H1 (cell line): ENCODE data around the gene CPTP. TPM values are rescaled to one million over a fixed set of nuclear protein-coding genes. Genes with fewer than 3 reads are reported as not detected.

Source experiments
- CTCF ChIA-PET: fragments of 300-600 bp; sonication (Branson Sonifier 250); formaldehyde crosslinking; loops from one replicate; lab custom pipeline; 2021; ENCODE audit not compliant: partially characterized antibody; lab: Charles Lee
- POLR2A ChIA-PET: fragments of 300-600 bp; sonication (Branson Sonifier 250); formaldehyde crosslinking; loops from one replicate; lab custom pipeline; 2021; ENCODE audit warnings: inconsistent platforms; ENCODE audit not compliant: partially characterized antibody; lab: Charles Lee
- DNase-seq, 2 experiments: peaks; one replicate each; pipeline versions ENCODE4 v3.0.0 to v3.0.0-alpha.2; 2010 to 2022; ENCODE audit warnings: low spot score in 2 of 2, low read depth in 1 of 2, mixed read lengths in 1 of 2
- FAIRE-seq: peaks from 2 replicates; lab custom pipeline; 2011; peaks lifted over from hg19 to GRCh38; lab: Jason Lieb, UNC
- H2AFZ ChIP-seq: 2 replicates; pipeline ENCODE4 v1.8.1; 2012; ENCODE audit warnings: low read length, inconsistent platforms
- H2AK5ac ChIP-seq: 2 replicates; pipeline ENCODE4 v1.6.1; 2013; ENCODE audit warnings: low read depth, low read length
- H2BK120ac ChIP-seq: replicated peaks from 2 replicates; pipeline ENCODE3; 2013; ENCODE audit warnings: low read depth, low read length, inconsistent platforms
- H2BK12ac ChIP-seq: 2 replicates; pipeline ENCODE4 v1.6.1; 2013; ENCODE audit warnings: low read depth, low read length
- H2BK15ac ChIP-seq: 2 replicates; pipeline ENCODE4 v1.6.1; 2013; ENCODE audit warnings: low read length
- H2BK20ac ChIP-seq: 2 replicates; pipeline ENCODE4 v1.6.1; 2013; ENCODE audit warnings: low read length
- H2BK5ac ChIP-seq: 2 replicates; pipeline ENCODE4 v1.6.1; 2013; ENCODE audit warnings: low read depth, low read length
- H3K14ac ChIP-seq: 2 replicates; pipeline ENCODE4 v1.6.1; 2013; ENCODE audit warnings: inconsistent platforms; ENCODE audit not compliant: insufficient read length
- H3K18ac ChIP-seq: 2 replicates; pipeline ENCODE4 v1.6.1; 2013; ENCODE audit warnings: low read length; ENCODE audit errors: extremely low read depth
- H3K23ac ChIP-seq: 2 replicates; pipeline ENCODE4 v1.6.1; 2013; ENCODE audit warnings: inconsistent platforms; ENCODE audit not compliant: insufficient read length
- H3K23me2 ChIP-seq: 2 replicates; pipeline ENCODE4 v1.6.1; 2013; ENCODE audit warnings: low read depth, low read length
- H3K27ac ChIP-seq: 2 replicates; pipeline ENCODE4 v1.6.1; 2011; ENCODE audit warnings: low read depth, low read length, inconsistent platforms
- H3K27me3 ChIP-seq, 4 experiments: replicated peaks in 1 of 4; 1 replicate in 1 of 4; 2 replicates in 3 of 4; pipeline versions ENCODE4 v1.6.1 to v1.8.1; 2011 to 2013; ENCODE audit warnings: low read length in 3 of 4, mild to moderate bottlenecking in 3 of 4, inconsistent platforms in 2 of 4, mixed read lengths in 2 of 4, moderate library complexity in 1 of 4; ENCODE audit not compliant: control insufficient read depth in 3 of 4, insufficient read depth in 3 of 4; ENCODE audit errors: extremely low read depth in 1 of 4
- H3K36me3 ChIP-seq, 4 experiments: 2 replicates each; pipeline versions ENCODE4 v1.6.1 to v1.8.1; 2011 to 2013; ENCODE audit warnings: mild to moderate bottlenecking in 4 of 4, low read length in 3 of 4, moderate library complexity in 2 of 4, control low read depth in 1 of 4, inconsistent platforms in 1 of 4; ENCODE audit not compliant: insufficient read depth in 4 of 4, control insufficient read depth in 2 of 4
- H3K4ac ChIP-seq: replicated peaks from 2 replicates; pipeline ENCODE3; 2013; ENCODE audit warnings: low read length, low read depth, mixed read lengths, inconsistent platforms; ENCODE audit not compliant: insufficient read length
- H3K4me1 ChIP-seq, 4 experiments: replicated peaks in 1 of 4; 1 replicate in 1 of 4; 2 replicates in 3 of 4; pipeline versions ENCODE4 v1.6.1 to v1.8.1; 2011 to 2013; ENCODE audit warnings: low read length in 3 of 4, inconsistent platforms in 2 of 4, mixed read lengths in 1 of 4; ENCODE audit not compliant: insufficient read depth in 4 of 4, control insufficient read depth in 3 of 4
- H3K4me2 ChIP-seq, 2 experiments: 2 replicates each; pipeline versions ENCODE4 v1.6.1 to v1.8.1; 2011 to 2013; ENCODE audit warnings: low read depth in 2 of 2, low read length in 2 of 2, control low read depth in 1 of 2, inconsistent platforms in 1 of 2, mild to moderate bottlenecking in 1 of 2; ENCODE audit not compliant: insufficient read depth in 1 of 2
- H3K4me3 ChIP-seq, 4 experiments: fragments of 200-600, 300-600 bp in 1 of 4; sonication (generic), shearing (Covaris generic), sonication (Bioruptor Twin) in 1 of 4; 2 replicates each; pipeline versions ENCODE4 v1.5.1 to v1.8.1; 2011 to 2016; ENCODE audit warnings: low read length in 4 of 4, low read depth in 3 of 4, control low read depth in 2 of 4, inconsistent platforms in 2 of 4, mild to moderate bottlenecking in 2 of 4, mixed read lengths in 1 of 4, moderate library complexity in 1 of 4; ENCODE audit not compliant: insufficient read depth in 2 of 4; ENCODE audit errors: extremely low read depth in 1 of 4
- H3K56ac ChIP-seq: replicated peaks from 2 replicates; pipeline ENCODE3; 2013; ENCODE audit warnings: low read depth, mild to moderate bottlenecking, mixed read lengths, low read length, inconsistent platforms; ENCODE audit not compliant: insufficient read length
- H3K79me1 ChIP-seq: 2 replicates; pipeline ENCODE4 v1.6.1; 2013; ENCODE audit warnings: low read depth, low read length, control low read depth
- H3K79me2 ChIP-seq, 2 experiments: 2 replicates each; pipeline versions ENCODE4 v1.6.1 to v1.8.1; 2012 to 2013; ENCODE audit warnings: low read length in 2 of 2, mild to moderate bottlenecking in 2 of 2, inconsistent platforms in 1 of 2; ENCODE audit not compliant: insufficient read depth in 2 of 2, control insufficient read depth in 1 of 2
- H3K9ac ChIP-seq, 4 experiments: replicated peaks in 1 of 4; 1 replicate in 1 of 4; 2 replicates in 3 of 4; pipeline versions ENCODE4 v1.6.1 to v1.8.1; 2011 to 2013; ENCODE audit warnings: low read depth in 3 of 4, low read length in 3 of 4, control low read depth in 2 of 4, mild to moderate bottlenecking in 2 of 4, moderate library complexity in 2 of 4, inconsistent platforms in 1 of 4; ENCODE audit errors: extremely low read depth in 1 of 4
- H3K9me3 ChIP-seq, 2 experiments: 2 replicates each; pipeline versions ENCODE4 v1.6.1 to v1.8.1; 2012 to 2013; ENCODE audit warnings: mild to moderate bottlenecking in 2 of 2, moderate library complexity in 2 of 2, control low read depth in 1 of 2, inconsistent platforms in 1 of 2, low read depth in 1 of 2, low read length in 1 of 2, mixed read lengths in 1 of 2; ENCODE audit not compliant: insufficient read depth in 2 of 2
- H4K20me1 ChIP-seq, 2 experiments: replicated peaks in 1 of 2; 2 replicates each; pipeline versions ENCODE3 to v1.8.1; 2011 to 2013; ENCODE audit warnings: inconsistent platforms in 2 of 2, low read length in 2 of 2, mild to moderate bottlenecking in 1 of 2; ENCODE audit not compliant: insufficient read depth in 2 of 2, control insufficient read depth in 1 of 2
- H4K5ac ChIP-seq: 2 replicates; pipeline ENCODE4 v1.6.1; 2013; ENCODE audit warnings: low read length, low read depth, mixed read lengths, inconsistent platforms; ENCODE audit not compliant: insufficient read length
- H4K8ac ChIP-seq: 2 replicates; pipeline ENCODE4 v1.8.0; 2013; ENCODE audit warnings: mild to moderate bottlenecking, moderate library complexity, low read length, inconsistent platforms; ENCODE audit not compliant: insufficient read depth; ENCODE audit errors: extremely low read depth
- H4K91ac ChIP-seq: replicated peaks from 2 replicates; pipeline ENCODE3; 2013; ENCODE audit warnings: low read length, mixed read lengths, inconsistent platforms; ENCODE audit not compliant: insufficient read length
- BRCA1 ChIP-seq: IDR thresholded peaks from 2 replicates; pipeline ENCODE4 v1.6.1; 2012; ENCODE audit warnings: low read depth, low read length, improper control_type of control experiment
- CEBPB ChIP-seq: IDR thresholded peaks from 2 replicates; pipeline ENCODE4 v1.6.1; 2012; ENCODE audit warnings: low read depth, low read length
- CHD1 ChIP-seq: IDR thresholded peaks from 2 replicates; pipeline ENCODE4 v1.6.1; 2012; ENCODE audit warnings: low read depth, low read length, improper control_type of control experiment
- CREB1 ChIP-seq: IDR thresholded peaks from 2 replicates; pipeline ENCODE4 v1.6.1; 2012; ENCODE audit warnings: inconsistent platforms
- CTBP2 ChIP-seq: IDR thresholded peaks from 2 replicates; pipeline ENCODE4 v1.7.0; 2011; ENCODE audit warnings: borderline replicate concordance, mild to moderate bottlenecking, moderate library complexity, mixed read lengths, low read length; ENCODE audit not compliant: insufficient read depth, insufficient read length
- KDM4A ChIP-seq: IDR thresholded peaks from one replicate; pipeline ENCODE4 v1.7.1; 2012; ENCODE audit warnings: low read depth, mild to moderate bottlenecking, moderate library complexity, low read length, inconsistent platforms; ENCODE audit not compliant: severe bottlenecking
- MAFK ChIP-seq: IDR thresholded peaks from 2 replicates; pipeline ENCODE4 v1.6.1; 2012; ENCODE audit warnings: low read depth, mild to moderate bottlenecking, improper control_type of control experiment, low read length
- POLR2AphosphoS5 ChIP-seq: IDR thresholded peaks from 2 replicates; pipeline ENCODE4 v1.6.1; 2011; ENCODE audit warnings: low read depth, low read length
- RFX5 ChIP-seq: IDR thresholded peaks from 2 replicates; pipeline ENCODE4 v1.6.1; 2011; ENCODE audit warnings: low read depth, low read length, improper control_type of control experiment, borderline replicate concordance
- RNF2 ChIP-seq: fragments of 200-900, 300-1000 bp; sonication (generic); IDR thresholded peaks from 2 replicates; pipeline ENCODE4 v1.7.1; 2016; ENCODE audit warnings: borderline replicate concordance, low read depth, mild to moderate bottlenecking, antibody characterized with exemption, low read length; ENCODE audit not compliant: poor library complexity, severe bottlenecking; ENCODE audit errors: missing control alignments
- SP1 ChIP-seq: IDR thresholded peaks from 2 replicates; pipeline ENCODE4 v1.6.1; 2011; ENCODE audit warnings: low read depth, low read length
- SUZ12 ChIP-seq: fragments of 200-600 bp; sonication (generic); IDR thresholded peaks from 2 replicates; pipeline ENCODE4 v1.6.1; 2012; ENCODE audit warnings: mild to moderate bottlenecking, inconsistent platforms, low read length, moderate library complexity, mixed read lengths
- WGBS, 2 experiments: shearing (Covaris generic) in 1 of 2; methylation state at CpG; one replicate each; pipeline versions ENCODE4 v1.1.6 to v1.1.7; 2013 to 2015; ENCODE audit warnings: low lambda C conversion rate in 2 of 2, mixed read lengths in 2 of 2, inconsistent platforms in 1 of 2, low coverage in 1 of 2, missing lambda C conversion rate in 1 of 2; ENCODE audit not compliant: insufficient replicate concordance in 2 of 2, insufficient coverage in 1 of 2, insufficient read length in 1 of 2; ENCODE audit errors: extremely low coverage in 1 of 2, missing lambda C conversion rate in 1 of 2; 5-methylcytosine and 5-hydroxymethylcytosine counted together
- polyA plus RNA-seq, 7 experiments: library from polyadenylated mRNA; depleted of rRNA in 3 of 7; stranded (reverse) in 5 of 7; unstranded in 2 of 7; fragments of >200 nt in 5 of 7; fragments of 200-250 nt in 2 of 7; gene quantifications; 1 replicate in 5 of 7; 2 replicates in 1 of 7; 4 replicates in 1 of 7; pipeline versions ENCODE4 v1.2.1 to v1.2.3, GENCODE V29; 2011 to 2013; ENCODE audit warnings: missing spikeins in 2 of 7, mixed read lengths in 2 of 7
- total RNA-seq: library from RNA; stranded (reverse); fragmentation: NEBNext Ultra II Directional; extraction: Animal tissue kit (Norgen Biotek cat#: 25700); gene quantifications from 2 replicates; pipeline ENCODE4 v1.2.1, GENCODE V29; 2021

Gene CPTP
- total and polyA plus RNA-seq, 2 of the 8 experiments (the other 6 are each of a cell fraction or from before 2014, with no cell fraction given): 8.1 to 10.6 TPM

DNA sequence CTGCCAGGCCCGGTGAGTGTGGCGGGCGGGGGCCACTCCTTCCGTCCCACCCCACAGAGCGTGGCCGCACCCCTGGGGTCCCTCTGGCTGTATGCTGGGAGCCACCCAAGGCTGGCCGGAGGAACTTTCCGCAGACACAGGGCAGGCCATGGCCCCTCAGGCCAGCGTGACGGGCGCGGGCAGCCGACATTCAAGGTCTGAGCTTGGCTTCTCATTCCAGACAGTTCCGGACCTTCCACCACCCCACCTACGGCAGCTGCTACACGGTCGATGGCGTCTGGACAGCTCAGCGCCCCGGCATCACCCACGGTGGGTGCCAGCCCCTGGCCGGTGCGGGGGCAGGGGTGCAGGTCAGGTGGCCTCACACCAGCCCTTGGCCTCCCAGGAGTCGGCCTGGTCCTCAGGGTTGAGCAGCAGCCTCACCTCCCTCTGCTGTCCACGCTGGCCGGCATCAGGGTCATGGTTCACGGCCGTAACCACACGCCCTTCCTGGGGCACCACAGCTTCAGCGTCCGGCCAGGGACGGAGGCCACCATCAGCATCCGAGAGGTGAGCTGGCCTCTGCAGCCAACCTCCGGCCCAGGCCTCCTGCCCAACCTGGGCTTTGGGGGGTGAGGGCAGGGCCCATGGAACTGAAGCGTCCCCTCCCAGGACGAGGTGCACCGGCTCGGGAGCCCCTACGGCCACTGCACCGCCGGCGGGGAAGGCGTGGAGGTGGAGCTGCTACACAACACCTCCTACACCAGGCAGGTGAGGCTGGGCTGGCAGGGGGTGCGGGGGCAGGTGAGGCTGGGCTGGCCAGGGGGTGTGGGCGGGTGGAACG is 37.1 kb upstream of the CPTP start:
- peaks cover 0 to 6% (median under 1%) of the 10 kb centered on the region in 4 experiments; a peak in 2 of 7 replicates for H3K4me1 ChIP-seq
- peak overlapping the region; percentile 68 for H4K8ac ChIP-seq
- H3K56ac ChIP-seq: no peak overlapping the region
- H4K20me1 ChIP-seq: no peaks in the 10 kb centered on the region
- H3K23ac ChIP-seq: no peak overlapping the region
- no peak for FAIRE-seq
- no peaks in the 10 kb centered on the region for H3K36me3 ChIP-seq
- H3K4ac ChIP-seq: no peak overlapping the region
- CTCF ChIA-PET: interaction anchor here (1.2 to 1.5 kb wide), 4 partner anchors 13 to 61 kb away, joined by 3 to 4 read pairs (median 4); no protein-coding TSS in a partner anchor
- H4K5ac ChIP-seq: no peak overlapping the region
- 0 out of 7 replicates have a peak, but pooled peaks cover 0 to 2% (median 0%) of the 10 kb centered on the region in 4 experiments for H3K27me3 ChIP-seq
- H2AFZ ChIP-seq: no peak overlapping the region
- peaks cover 0 to 2% of the 10 kb centered on the region in 2 experiments; a peak in 1 of 4 replicates for H3K9me3 ChIP-seq
- peak overlapping the region; percentile 40 for H4K91ac ChIP-seq
- H3K79me2 ChIP-seq: no peaks in the 10 kb centered on the region
- no peaks in the 10 kb centered on the region for H3K79me1 ChIP-seq
- H3K9ac ChIP-seq: no peak overlapping the region
- H3K23me2 ChIP-seq: no peaks in the 10 kb centered on the region
- peak overlapping the region; percentile 53; the same call in 1 of the 2 replicates for H2BK15ac ChIP-seq
- WGBS, 2 experiments: 88% methylated on average over 35 of the region's 46 CpGs; no CpG with 5 or more reads in 1 of the 2 experiments
- 0 out of 2 replicates have a peak overlapping the region, but pooled peaks have one; percentile 68 for H2BK12ac ChIP-seq
- POLR2A ChIA-PET: interaction anchor here (1.0 to 1.2 kb wide), 3 partner anchors 9 to 65 kb away, joined by 3 to 4 read pairs (median 3); no protein-coding TSS in a partner anchor
- no peak for DNase-seq
- no peak overlapping the region; the same call in 1 of the 2 replicates for H3K18ac ChIP-seq
- H2BK20ac ChIP-seq: no peak overlapping the region
- H3K14ac ChIP-seq: no peak overlapping the region
- H3K27ac ChIP-seq: no peak overlapping the region
- H3K4me3 ChIP-seq: no peak overlapping the region
- no peak overlapping the region for H2BK5ac ChIP-seq
- H2AK5ac ChIP-seq: 0 out of 2 replicates have a peak overlapping the region, but pooled peaks have one; percentile 13
- no peak overlapping the region for H2BK120ac ChIP-seq
- H3K4me2 ChIP-seq: no peak overlapping the region
- no peak for TF ChIP-seq POLR2AphosphoS5
- TF ChIP-seq KDM4A: no peak
- no peak for TF ChIP-seq BRCA1
- no peak for TF ChIP-seq CTBP2
- TF ChIP-seq CEBPB: no peak
- TF ChIP-seq MAFK: no peak
- no peak for TF ChIP-seq RFX5
- no peak for TF ChIP-seq SP1
- no peak for TF ChIP-seq RNF2
- no peak for TF ChIP-seq SUZ12
- TF ChIP-seq CREB1: no peak
- no peak for TF ChIP-seq CHD1
